Nucleus accumbens (tissue), 56 donors: ENCODE data around the gene SLC1A2.

Experiments used
- DNase-seq, 56 donors: peaks; one replicate each; lab custom pipeline; 2025; lab: John Stamatoyannopoulos, UW

Gene SLC1A2

GRCh38 chr11:35381709-35382322, 37.5 kb downstream of the SLC1A2 start:
- DNase-seq: no peak

GRCh38 chr11:35380603-35381002, 38.8 kb downstream of the SLC1A2 start:
- DNase-seq: no peak

- DNase-seq: no peak
Observed at GRCh38 chr11:35377262-35377661, 42.1 kb downstream of the SLC1A2 start.

- DNase-seq: no peak
Observed at GRCh38 chr11:35376613-35377012, 42.7 kb downstream of the SLC1A2 start.

- DNase-seq: no peak
Observed at GRCh38 chr11:35376118-35376510, 43.2 kb downstream of the SLC1A2 start.

GRCh38 chr11:35375332-35376117, 43.8 kb downstream of the SLC1A2 start:
- no peak for DNase-seq

GRCh38 chr11:35373284-35373933, 45.9 kb downstream of the SLC1A2 start:
- DNase-seq: no peak

- DNase-seq: no peak
Observed at GRCh38 chr11:35372565-35373283, 46.6 kb downstream of the SLC1A2 start.

GRCh38 chr11:35367491-35367890, 51.9 kb downstream of the SLC1A2 start:
- DNase-seq: no peak

- no peak for DNase-seq
Observed at GRCh38 chr11:35366798-35367197, 52.6 kb downstream of the SLC1A2 start.

GRCh38 chr11:35365961-35366360, 53.4 kb downstream of the SLC1A2 start:
- DNase-seq: no peak

- DNase-seq: no peak
Observed at GRCh38 chr11:35365395-35365794, 54.0 kb downstream of the SLC1A2 start.

GRCh38 chr11:35363854-35364780, 55.2 kb downstream of the SLC1A2 start:
- peak in 13 of 56 donors; percentile 3 to 33 (median 19) for DNase-seq

GRCh38 chr11:35363246-35363801, 56.0 kb downstream of the SLC1A2 start:
- no peak for DNase-seq

GRCh38 chr11:35362521-35362980, 56.8 kb downstream of the SLC1A2 start:
- DNase-seq: no peak

- DNase-seq: no peak
Observed at GRCh38 chr11:35360055-35360530, 59.3 kb downstream of the SLC1A2 start.

- peak in 3 of 56 donors; percentile 11 to 39 (median 12) for DNase-seq
Observed at GRCh38 chr11:35359321-35360054, 59.9 kb downstream of the SLC1A2 start.

- DNase-seq: no peak
Observed at GRCh38 chr11:35358391-35358790, 61.0 kb downstream of the SLC1A2 start.

- no peak for DNase-seq
Observed at GRCh38 chr11:35357923-35358322, 61.4 kb downstream of the SLC1A2 start.
